GM23338 (cell line): ENCODE data around the gene SLC24A4. TPM values are rescaled to one million over a fixed set of nuclear protein-coding genes. Genes with fewer than 3 reads are reported as not detected.

Source experiments
- ATAC-seq: fragments of 200-7000 bp; cut with Tn5 transposase; 3 replicates; pipeline ENCODE4 v1.9.1; 2020
- DNase-seq: peaks from one replicate; pipeline ENCODE4 v3.0.0-alpha.2; 2015; ENCODE audit warnings: low spot score
- H2AFZ ChIP-seq: fragments of 200-600 bp; sonication (generic); 2 replicates; pipeline ENCODE4 v1.8.0; 2016; ENCODE audit warnings: antibody characterized with exemption, mild to moderate bottlenecking, moderate library complexity
- H3F3A ChIP-seq: fragments of 200-600 bp; sonication (generic); replicated peaks from 2 replicates; pipeline ENCODE4 v1.8.0; 2017; ENCODE audit warnings: antibody characterized with exemption, mixed run types, low read depth
- H3K27ac ChIP-seq: fragments of 200-600 bp; sonication (generic); 2 replicates; pipeline ENCODE4 v1.6.1; 2016; ENCODE audit warnings: low read depth
- H3K27me3 ChIP-seq: fragments of 200-600 bp; sonication (generic); 2 replicates; pipeline ENCODE4 v1.8.0; 2016; ENCODE audit warnings: mild to moderate bottlenecking, mixed run types, moderate library complexity; ENCODE audit not compliant: insufficient read depth
- H3K36me3 ChIP-seq: fragments of 200-600 bp; sonication (generic); 2 replicates; pipeline ENCODE4 v1.8.0; 2016; ENCODE audit warnings: mild to moderate bottlenecking; ENCODE audit not compliant: insufficient read depth
- H3K4me1 ChIP-seq: fragments of 200-600 bp; sonication (generic); 2 replicates; pipeline ENCODE4 v1.8.0; 2016; ENCODE audit warnings: mild to moderate bottlenecking, moderate library complexity; ENCODE audit not compliant: insufficient read depth
- H3K4me2 ChIP-seq: fragments of 200-600 bp; sonication (generic); 2 replicates; pipeline ENCODE4 v1.7.1; 2017; ENCODE audit warnings: mixed run types
- H3K4me3 ChIP-seq: fragments of 200-600 bp; sonication (generic); 2 replicates; pipeline ENCODE4 v1.6.1; 2016; ENCODE audit warnings: mixed run types
- H3K79me2 ChIP-seq: fragments of 200-600 bp; sonication (generic); replicated peaks from 2 replicates; pipeline ENCODE4 v1.8.0; 2017; ENCODE audit warnings: mild to moderate bottlenecking; ENCODE audit not compliant: insufficient read depth
- H3K9me2 ChIP-seq: fragments of 200-600 bp; sonication (generic); 2 replicates; pipeline ENCODE4 v1.8.0; 2017; ENCODE audit not compliant: insufficient read depth
- H4K20me1 ChIP-seq: fragments of 200-600 bp; sonication (generic); replicated peaks from 2 replicates; pipeline ENCODE4 v1.8.0; 2017; ENCODE audit warnings: mild to moderate bottlenecking; ENCODE audit not compliant: insufficient read depth
- H3K27ac Mint-ChIP-seq: 2 replicates; pipeline ENCODE4 v1.8.0; 2020; ENCODE audit warnings: inconsistent platforms, mild to moderate bottlenecking, moderate library complexity, mixed read lengths
- H3K27me3 Mint-ChIP-seq: 3 replicates; pipeline ENCODE4 v1.8.0; 2022; ENCODE audit warnings: low read depth, mild to moderate bottlenecking, moderate library complexity, mixed read lengths, inconsistent platforms; ENCODE audit not compliant: insufficient read depth, poor library complexity
- H3K36me3 Mint-ChIP-seq: 3 replicates; pipeline ENCODE4 v1.8.0; 2021; ENCODE audit warnings: low read depth, mild to moderate bottlenecking, inconsistent platforms, moderate library complexity, mixed read lengths
- H3K4me1 Mint-ChIP-seq: 3 replicates; pipeline ENCODE4 v1.8.0; 2020; ENCODE audit warnings: mild to moderate bottlenecking, inconsistent platforms, mixed read lengths
- H3K4me3 Mint-ChIP-seq: 3 replicates; pipeline ENCODE4 v1.8.0; 2021; ENCODE audit warnings: moderate library complexity, mild to moderate bottlenecking, inconsistent platforms, mixed read lengths
- H3K9me3 Mint-ChIP-seq: 3 replicates; pipeline ENCODE4 v1.8.0; 2020; ENCODE audit warnings: moderate library complexity, mild to moderate bottlenecking, inconsistent platforms, mixed read lengths
- CREB1 ChIP-seq: fragments of 250-450 bp; sonication (Bioruptor Pico); IDR thresholded peaks from 2 replicates; pipeline ENCODE4 v1.5.0; 2020; ENCODE audit warnings: low read depth, mild to moderate bottlenecking, moderate library complexity
- CTCF ChIP-seq, 2 experiments: fragments of 200-600 bp in 1 of 2; sonication (generic) in 1 of 2; conservative IDR thresholded peaks; 2 replicates each; pipeline versions ENCODE4 v1.5.1 to v1.6.1; 2016 to 2017; ENCODE audit warnings: antibody characterized with exemption in 2 of 2, low read depth in 2 of 2, mild to moderate bottlenecking in 2 of 2, moderate library complexity in 1 of 2
- EZH2 ChIP-seq: fragments of 200-600 bp; sonication (generic); IDR thresholded peaks from one replicate; pipeline ENCODE4 v1.8.0; 2017; ENCODE audit warnings: antibody characterized with exemption, mild to moderate bottlenecking, low read depth; ENCODE audit not compliant: unreplicated experiment
- EZH2phosphoT487 ChIP-seq: fragments of 200-600 bp; sonication (generic); IDR thresholded peaks from one replicate; pipeline ENCODE4 v1.8.1; 2018; ENCODE audit warnings: antibody characterized with exemption; ENCODE audit not compliant: unreplicated experiment
- JUNB ChIP-seq: IDR thresholded peaks from one replicate; pipeline ENCODE4 v1.6.1; 2016; ENCODE audit warnings: antibody characterized with exemption; ENCODE audit not compliant: unreplicated experiment
- NANOG ChIP-seq: IDR thresholded peaks from 2 replicates; pipeline ENCODE4 v1.6.1; 2016; ENCODE audit warnings: antibody characterized with exemption, borderline replicate concordance
- POLR2AphosphoS5 ChIP-seq: IDR thresholded peaks from 2 replicates; pipeline ENCODE4 v1.6.1; 2016; ENCODE audit warnings: antibody characterized with exemption, low read depth
- STAT1 ChIP-seq: IDR thresholded peaks from one replicate; pipeline ENCODE4 v1.6.1; 2016; ENCODE audit warnings: antibody characterized with exemption; ENCODE audit not compliant: unreplicated experiment
- ZNF114 ChIP-seq: fragments of 250-450 bp; sonication (Bioruptor Pico); IDR thresholded peaks from 2 replicates; pipeline ENCODE4 v1.5.0; 2020; ENCODE audit warnings: mild to moderate bottlenecking, moderate library complexity
- ZNF331 ChIP-seq: fragments of 250-450 bp; sonication (Bioruptor Pico); IDR thresholded peaks from 2 replicates; pipeline ENCODE4 v1.5.0; 2020; ENCODE audit warnings: low read depth, mild to moderate bottlenecking, moderate library complexity
- ZNF462 ChIP-seq: fragments of 250-450 bp; sonication (Bioruptor Pico); IDR thresholded peaks from 2 replicates; pipeline ENCODE4 v1.5.0; 2020; ENCODE audit warnings: mild to moderate bottlenecking, moderate library complexity
- polyA plus RNA-seq: library from polyadenylated mRNA; unstranded; fragments of >200 nt; fragmentation: Nextera tagmentation; extraction: Ambion mirVana; gene quantifications from 2 replicates; pipeline ENCODE4 v1.2.1, GENCODE V29; 2016
- total RNA-seq: library from RNA; depleted of rRNA; stranded (reverse); fragments of >200 nt; shearing (Covaris generic); gene quantifications from 2 replicates; pipeline ENCODE4 v1.2.3, GENCODE V29; 2014
- TF ChIP-seq, protein P1 (sequence below): IDR thresholded peaks from 2 replicates; pipeline ENCODE4 v1.6.1; 2016; ENCODE audit warnings: antibody characterized with exemption
- TF ChIP-seq, protein P2 (sequence below): IDR thresholded peaks from one replicate; pipeline ENCODE4 v1.6.1; 2018; ENCODE audit warnings: antibody characterized with exemption; ENCODE audit not compliant: unreplicated experiment

The SLC24A4 gene
- total and polyA plus RNA-seq, 2 experiments from 2014 or later: 0.06 to 0.38 TPM

- Histone ChIP-seq H3F3A (no peaks in the 10 kb centered on the region), H3K4me2 (no peak overlapping the region), H3K79me2 (no peaks in the 10 kb centered on the region), H3K36me3 (no peaks in the 10 kb centered on the region), H3K9me2 (0 out of 2 replicates have a peak, but pooled peaks cover 4% of the 10 kb centered on the region), H3K27me3 (no peaks in the 10 kb centered on the region), H3K27ac (no peak overlapping the region), H3K4me1 (no peaks in the 10 kb centered on the region), H4K20me1 (no peaks in the 10 kb centered on the region), H2AFZ (no peak overlapping the region), H3K4me3 (no peak overlapping the region)
- H3K9me3 Mint-ChIP-seq: no peaks in the 10 kb centered on the region; the same call in 2 of the 3 replicates
- no peaks in the 10 kb centered on the region for H3K4me1 Mint-ChIP-seq
- no peak overlapping the region for H3K27ac Mint-ChIP-seq
- peaks cover 4% of the 10 kb centered on the region for H3K27me3 Mint-ChIP-seq
- DNase-seq (no peak), ATAC-seq (no peak)
- TF ChIP-seq NANOG (no peak), ZNF114 (no peak), EZH2phosphoT487 (no peak), POLR2AphosphoS5 (no peak), ZNF462 (CRISPR knock-in tag) (no peak), CTCF (conservative IDR thresholded peaks at IDR 0.05; ENCODE audit: low read depth in 2 of 2) (no peak), EZH2 (no peak), JUNB (no peak), CREB1 (CRISPR knock-in tag) (no peak), ZNF331 (no peak), STAT1 (no peak)
- TF ChIP-seq, protein P1, sequence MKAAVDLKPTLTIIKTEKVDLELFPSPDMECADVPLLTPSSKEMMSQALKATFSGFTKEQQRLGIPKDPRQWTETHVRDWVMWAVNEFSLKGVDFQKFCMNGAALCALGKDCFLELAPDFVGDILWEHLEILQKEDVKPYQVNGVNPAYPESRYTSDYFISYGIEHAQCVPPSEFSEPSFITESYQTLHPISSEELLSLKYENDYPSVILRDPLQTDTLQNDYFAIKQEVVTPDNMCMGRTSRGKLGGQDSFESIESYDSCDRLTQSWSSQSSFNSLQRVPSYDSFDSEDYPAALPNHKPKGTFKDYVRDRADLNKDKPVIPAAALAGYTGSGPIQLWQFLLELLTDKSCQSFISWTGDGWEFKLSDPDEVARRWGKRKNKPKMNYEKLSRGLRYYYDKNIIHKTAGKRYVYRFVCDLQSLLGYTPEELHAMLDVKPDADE: no peak
- TF ChIP-seq, protein P2, sequence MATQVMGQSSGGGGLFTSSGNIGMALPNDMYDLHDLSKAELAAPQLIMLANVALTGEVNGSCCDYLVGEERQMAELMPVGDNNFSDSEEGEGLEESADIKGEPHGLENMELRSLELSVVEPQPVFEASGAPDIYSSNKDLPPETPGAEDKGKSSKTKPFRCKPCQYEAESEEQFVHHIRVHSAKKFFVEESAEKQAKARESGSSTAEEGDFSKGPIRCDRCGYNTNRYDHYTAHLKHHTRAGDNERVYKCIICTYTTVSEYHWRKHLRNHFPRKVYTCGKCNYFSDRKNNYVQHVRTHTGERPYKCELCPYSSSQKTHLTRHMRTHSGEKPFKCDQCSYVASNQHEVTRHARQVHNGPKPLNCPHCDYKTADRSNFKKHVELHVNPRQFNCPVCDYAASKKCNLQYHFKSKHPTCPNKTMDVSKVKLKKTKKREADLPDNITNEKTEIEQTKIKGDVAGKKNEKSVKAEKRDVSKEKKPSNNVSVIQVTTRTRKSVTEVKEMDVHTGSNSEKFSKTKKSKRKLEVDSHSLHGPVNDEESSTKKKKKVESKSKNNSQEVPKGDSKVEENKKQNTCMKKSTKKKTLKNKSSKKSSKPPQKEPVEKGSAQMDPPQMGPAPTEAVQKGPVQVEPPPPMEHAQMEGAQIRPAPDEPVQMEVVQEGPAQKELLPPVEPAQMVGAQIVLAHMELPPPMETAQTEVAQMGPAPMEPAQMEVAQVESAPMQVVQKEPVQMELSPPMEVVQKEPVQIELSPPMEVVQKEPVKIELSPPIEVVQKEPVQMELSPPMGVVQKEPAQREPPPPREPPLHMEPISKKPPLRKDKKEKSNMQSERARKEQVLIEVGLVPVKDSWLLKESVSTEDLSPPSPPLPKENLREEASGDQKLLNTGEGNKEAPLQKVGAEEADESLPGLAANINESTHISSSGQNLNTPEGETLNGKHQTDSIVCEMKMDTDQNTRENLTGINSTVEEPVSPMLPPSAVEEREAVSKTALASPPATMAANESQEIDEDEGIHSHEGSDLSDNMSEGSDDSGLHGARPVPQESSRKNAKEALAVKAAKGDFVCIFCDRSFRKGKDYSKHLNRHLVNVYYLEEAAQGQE: no peak
- H3K36me3 Mint-ChIP-seq: no peaks in the 10 kb centered on the region
- H3K4me3 Mint-ChIP-seq: no peak overlapping the region
Observed at GRCh38 chr14:92412912-92413311, 89.9 kb downstream of the SLC24A4 start.
